H1 (cell line): Measurements from ENCODE around the gene PEAK1. TPM values are rescaled to one million over a fixed set of nuclear protein-coding genes. Genes with fewer than 3 reads are reported as not detected.

Experiments
- CTCF ChIA-PET: fragments of 300-600 bp; sonication (Branson Sonifier 250); formaldehyde crosslinking; loops from one replicate; lab custom pipeline; 2021; ENCODE audit not compliant: partially characterized antibody; lab: Charles Lee
- POLR2A ChIA-PET: fragments of 300-600 bp; sonication (Branson Sonifier 250); formaldehyde crosslinking; loops from one replicate; lab custom pipeline; 2021; ENCODE audit warnings: inconsistent platforms; ENCODE audit not compliant: partially characterized antibody; lab: Charles Lee
- DNase-seq, 2 experiments: peaks; one replicate each; pipeline versions ENCODE4 v3.0.0 to v3.0.0-alpha.2; 2010 to 2022; ENCODE audit warnings: low spot score in 2 of 2, low read depth in 1 of 2, mixed read lengths in 1 of 2
- FAIRE-seq: peaks from 2 replicates; lab custom pipeline; 2011; peaks lifted over from hg19 to GRCh38; lab: Jason Lieb, UNC
- H2AFZ ChIP-seq: 2 replicates; pipeline ENCODE4 v1.8.1; 2012; ENCODE audit warnings: low read length, inconsistent platforms
- H2AK5ac ChIP-seq: 2 replicates; pipeline ENCODE4 v1.6.1; 2013; ENCODE audit warnings: low read depth, low read length
- H2BK120ac ChIP-seq: replicated peaks from 2 replicates; pipeline ENCODE3; 2013; ENCODE audit warnings: low read depth, low read length, inconsistent platforms
- H2BK12ac ChIP-seq: 2 replicates; pipeline ENCODE4 v1.6.1; 2013; ENCODE audit warnings: low read depth, low read length
- H2BK15ac ChIP-seq: 2 replicates; pipeline ENCODE4 v1.6.1; 2013; ENCODE audit warnings: low read length
- H2BK20ac ChIP-seq: 2 replicates; pipeline ENCODE4 v1.6.1; 2013; ENCODE audit warnings: low read length
- H2BK5ac ChIP-seq: 2 replicates; pipeline ENCODE4 v1.6.1; 2013; ENCODE audit warnings: low read depth, low read length
- H3K14ac ChIP-seq: 2 replicates; pipeline ENCODE4 v1.6.1; 2013; ENCODE audit warnings: inconsistent platforms; ENCODE audit not compliant: insufficient read length
- H3K18ac ChIP-seq: 2 replicates; pipeline ENCODE4 v1.6.1; 2013; ENCODE audit warnings: low read length; ENCODE audit errors: extremely low read depth
- H3K23ac ChIP-seq: 2 replicates; pipeline ENCODE4 v1.6.1; 2013; ENCODE audit warnings: inconsistent platforms; ENCODE audit not compliant: insufficient read length
- H3K23me2 ChIP-seq: 2 replicates; pipeline ENCODE4 v1.6.1; 2013; ENCODE audit warnings: low read depth, low read length
- H3K27ac ChIP-seq: 2 replicates; pipeline ENCODE4 v1.6.1; 2011; ENCODE audit warnings: low read depth, low read length, inconsistent platforms
- H3K27me3 ChIP-seq, 4 experiments: replicated peaks in 1 of 4; 1 replicate in 1 of 4; 2 replicates in 3 of 4; pipeline versions ENCODE4 v1.6.1 to v1.8.1; 2011 to 2013; ENCODE audit warnings: low read length in 3 of 4, mild to moderate bottlenecking in 3 of 4, inconsistent platforms in 2 of 4, mixed read lengths in 2 of 4, moderate library complexity in 1 of 4; ENCODE audit not compliant: control insufficient read depth in 3 of 4, insufficient read depth in 3 of 4; ENCODE audit errors: extremely low read depth in 1 of 4
- H3K36me3 ChIP-seq, 4 experiments: 2 replicates each; pipeline versions ENCODE4 v1.6.1 to v1.8.1; 2011 to 2013; ENCODE audit warnings: mild to moderate bottlenecking in 4 of 4, low read length in 3 of 4, moderate library complexity in 2 of 4, control low read depth in 1 of 4, inconsistent platforms in 1 of 4; ENCODE audit not compliant: insufficient read depth in 4 of 4, control insufficient read depth in 2 of 4
- H3K4ac ChIP-seq: replicated peaks from 2 replicates; pipeline ENCODE3; 2013; ENCODE audit warnings: low read length, low read depth, mixed read lengths, inconsistent platforms; ENCODE audit not compliant: insufficient read length
- H3K4me1 ChIP-seq, 4 experiments: replicated peaks in 1 of 4; 1 replicate in 1 of 4; 2 replicates in 3 of 4; pipeline versions ENCODE4 v1.6.1 to v1.8.1; 2011 to 2013; ENCODE audit warnings: low read length in 3 of 4, inconsistent platforms in 2 of 4, mixed read lengths in 1 of 4; ENCODE audit not compliant: insufficient read depth in 4 of 4, control insufficient read depth in 3 of 4
- H3K4me2 ChIP-seq, 2 experiments: 2 replicates each; pipeline versions ENCODE4 v1.6.1 to v1.8.1; 2011 to 2013; ENCODE audit warnings: low read depth in 2 of 2, low read length in 2 of 2, control low read depth in 1 of 2, inconsistent platforms in 1 of 2, mild to moderate bottlenecking in 1 of 2; ENCODE audit not compliant: insufficient read depth in 1 of 2
- H3K4me3 ChIP-seq, 4 experiments: fragments of 200-600, 300-600 bp in 1 of 4; sonication (generic), shearing (Covaris generic), sonication (Bioruptor Twin) in 1 of 4; 2 replicates each; pipeline versions ENCODE4 v1.5.1 to v1.8.1; 2011 to 2016; ENCODE audit warnings: low read length in 4 of 4, low read depth in 3 of 4, control low read depth in 2 of 4, inconsistent platforms in 2 of 4, mild to moderate bottlenecking in 2 of 4, mixed read lengths in 1 of 4, moderate library complexity in 1 of 4; ENCODE audit not compliant: insufficient read depth in 2 of 4; ENCODE audit errors: extremely low read depth in 1 of 4
- H3K56ac ChIP-seq: replicated peaks from 2 replicates; pipeline ENCODE3; 2013; ENCODE audit warnings: low read depth, mild to moderate bottlenecking, mixed read lengths, low read length, inconsistent platforms; ENCODE audit not compliant: insufficient read length
- H3K79me1 ChIP-seq: 2 replicates; pipeline ENCODE4 v1.6.1; 2013; ENCODE audit warnings: low read depth, low read length, control low read depth
- H3K79me2 ChIP-seq, 2 experiments: 2 replicates each; pipeline versions ENCODE4 v1.6.1 to v1.8.1; 2012 to 2013; ENCODE audit warnings: low read length in 2 of 2, mild to moderate bottlenecking in 2 of 2, inconsistent platforms in 1 of 2; ENCODE audit not compliant: insufficient read depth in 2 of 2, control insufficient read depth in 1 of 2
- H3K9ac ChIP-seq, 4 experiments: replicated peaks in 1 of 4; 1 replicate in 1 of 4; 2 replicates in 3 of 4; pipeline versions ENCODE4 v1.6.1 to v1.8.1; 2011 to 2013; ENCODE audit warnings: low read depth in 3 of 4, low read length in 3 of 4, control low read depth in 2 of 4, mild to moderate bottlenecking in 2 of 4, moderate library complexity in 2 of 4, inconsistent platforms in 1 of 4; ENCODE audit errors: extremely low read depth in 1 of 4
- H3K9me3 ChIP-seq, 2 experiments: 2 replicates each; pipeline versions ENCODE4 v1.6.1 to v1.8.1; 2012 to 2013; ENCODE audit warnings: mild to moderate bottlenecking in 2 of 2, moderate library complexity in 2 of 2, control low read depth in 1 of 2, inconsistent platforms in 1 of 2, low read depth in 1 of 2, low read length in 1 of 2, mixed read lengths in 1 of 2; ENCODE audit not compliant: insufficient read depth in 2 of 2
- H4K20me1 ChIP-seq, 2 experiments: replicated peaks in 1 of 2; 2 replicates each; pipeline versions ENCODE3 to v1.8.1; 2011 to 2013; ENCODE audit warnings: inconsistent platforms in 2 of 2, low read length in 2 of 2, mild to moderate bottlenecking in 1 of 2; ENCODE audit not compliant: insufficient read depth in 2 of 2, control insufficient read depth in 1 of 2
- H4K5ac ChIP-seq: 2 replicates; pipeline ENCODE4 v1.6.1; 2013; ENCODE audit warnings: low read length, low read depth, mixed read lengths, inconsistent platforms; ENCODE audit not compliant: insufficient read length
- H4K8ac ChIP-seq: 2 replicates; pipeline ENCODE4 v1.8.0; 2013; ENCODE audit warnings: mild to moderate bottlenecking, moderate library complexity, low read length, inconsistent platforms; ENCODE audit not compliant: insufficient read depth; ENCODE audit errors: extremely low read depth
- H4K91ac ChIP-seq: replicated peaks from 2 replicates; pipeline ENCODE3; 2013; ENCODE audit warnings: low read length, mixed read lengths, inconsistent platforms; ENCODE audit not compliant: insufficient read length
- ATF3 ChIP-seq: IDR thresholded peaks from 2 replicates; pipeline ENCODE4 v1.6.1; 2011; ENCODE audit warnings: low read depth, mild to moderate bottlenecking, low read length; ENCODE audit not compliant: insufficient read depth
- BACH1 ChIP-seq: IDR thresholded peaks from 2 replicates; pipeline ENCODE4 v1.6.1; 2012; ENCODE audit warnings: low read length, improper control_type of control experiment
- CBX5 ChIP-seq: fragments of 300-800, 300-1000 bp; sonication (generic); IDR thresholded peaks from 2 replicates; pipeline ENCODE4 v1.7.1; 2016; ENCODE audit warnings: antibody characterized with exemption, low read length, low read depth
- CTBP2 ChIP-seq: IDR thresholded peaks from 2 replicates; pipeline ENCODE4 v1.7.0; 2011; ENCODE audit warnings: borderline replicate concordance, mild to moderate bottlenecking, moderate library complexity, mixed read lengths, low read length; ENCODE audit not compliant: insufficient read depth, insufficient read length
- GABPA ChIP-seq: IDR thresholded peaks from 2 replicates; pipeline ENCODE4 v1.6.1; 2011; ENCODE audit warnings: mild to moderate bottlenecking, low read length, moderate library complexity, borderline replicate concordance; ENCODE audit not compliant: insufficient read depth
- JUND ChIP-seq: IDR thresholded peaks from 2 replicates; pipeline ENCODE4 v1.6.1; 2011; ENCODE audit warnings: mild to moderate bottlenecking, improper control_type of control experiment, low read length
- KDM5A ChIP-seq: fragments of 200-600 bp; IDR thresholded peaks from 2 replicates; pipeline ENCODE4 v1.7.1; 2012; ENCODE audit warnings: mild to moderate bottlenecking, low read length, inconsistent platforms, mixed read lengths
- POLR2A ChIP-seq, 2 experiments: IDR thresholded peaks; 1 replicate in 1 of 2; 2 replicates in 1 of 2; pipeline ENCODE4 v1.6.1; 2011; ENCODE audit warnings: low read depth in 2 of 2, low read length in 2 of 2, mild to moderate bottlenecking in 2 of 2; ENCODE audit errors: control extremely low read depth in 1 of 2
- RAD21 ChIP-seq, 2 experiments: IDR thresholded peaks in 1 of 2; conservative IDR thresholded peaks in 1 of 2; 2 replicates each; pipeline ENCODE4 v1.6.1; 2011; ENCODE audit warnings: low read depth in 2 of 2, low read length in 2 of 2, improper control_type of control experiment in 1 of 2, inconsistent platforms in 1 of 2, mild to moderate bottlenecking in 1 of 2, moderate library complexity in 1 of 2
- RBBP5 ChIP-seq: IDR thresholded peaks from 2 replicates; pipeline ENCODE4 v1.7.1; 2012; ENCODE audit warnings: low read depth, mild to moderate bottlenecking, inconsistent platforms, low read length, moderate library complexity, borderline replicate concordance
- SIN3A ChIP-seq, 2 experiments: IDR thresholded peaks in 1 of 2; conservative IDR thresholded peaks in 1 of 2; 2 replicates each; pipeline ENCODE4 v1.6.1; 2011 to 2012; ENCODE audit warnings: low read length in 2 of 2, improper control_type of control experiment in 1 of 2, low read depth in 1 of 2, mild to moderate bottlenecking in 1 of 2
- SUZ12 ChIP-seq: fragments of 200-600 bp; sonication (generic); IDR thresholded peaks from 2 replicates; pipeline ENCODE4 v1.6.1; 2012; ENCODE audit warnings: mild to moderate bottlenecking, inconsistent platforms, low read length, moderate library complexity, mixed read lengths
- TCF12 ChIP-seq: IDR thresholded peaks from 2 replicates; pipeline ENCODE4 v1.6.1; 2011; ENCODE audit warnings: low read depth, mild to moderate bottlenecking, low read length
- WGBS, 2 experiments: shearing (Covaris generic) in 1 of 2; methylation state at CpG; one replicate each; pipeline versions ENCODE4 v1.1.6 to v1.1.7; 2013 to 2015; ENCODE audit warnings: low lambda C conversion rate in 2 of 2, mixed read lengths in 2 of 2, inconsistent platforms in 1 of 2, low coverage in 1 of 2, missing lambda C conversion rate in 1 of 2; ENCODE audit not compliant: insufficient replicate concordance in 2 of 2, insufficient coverage in 1 of 2, insufficient read length in 1 of 2; ENCODE audit errors: extremely low coverage in 1 of 2, missing lambda C conversion rate in 1 of 2; 5-methylcytosine and 5-hydroxymethylcytosine counted together
- polyA plus RNA-seq, 7 experiments: library from polyadenylated mRNA; depleted of rRNA in 3 of 7; stranded (reverse) in 5 of 7; unstranded in 2 of 7; fragments of >200 nt in 5 of 7; fragments of 200-250 nt in 2 of 7; gene quantifications; 1 replicate in 5 of 7; 2 replicates in 1 of 7; 4 replicates in 1 of 7; pipeline versions ENCODE4 v1.2.1 to v1.2.3, GENCODE V29; 2011 to 2013; ENCODE audit warnings: missing spikeins in 2 of 7, mixed read lengths in 2 of 7
- total RNA-seq: library from RNA; stranded (reverse); fragmentation: NEBNext Ultra II Directional; extraction: Animal tissue kit (Norgen Biotek cat#: 25700); gene quantifications from 2 replicates; pipeline ENCODE4 v1.2.1, GENCODE V29; 2021

The PEAK1 gene
- total and polyA plus RNA-seq, 2 of the 8 experiments (the other 6 are each of a cell fraction or from before 2014, with no cell fraction given) = 8.8 to 44.8 TPM

- no peak overlapping the region for H3K9ac ChIP-seq
- no peak overlapping the region for H2BK15ac ChIP-seq
- no peak overlapping the region for H2BK5ac ChIP-seq
- no peak overlapping the region for H2BK120ac ChIP-seq
- H4K8ac ChIP-seq = no peak overlapping the region
- peaks cover 0 to 3% (median 0%) of the 10 kb centered on the region in 4 experiments; a peak in 1 of 7 replicates for H3K4me1 ChIP-seq
- no peaks in the 10 kb centered on the region for H3K27me3 ChIP-seq
- no peak overlapping the region for H3K4ac ChIP-seq
- no peak overlapping the region for H3K18ac ChIP-seq
- H3K4me2 ChIP-seq = no peak overlapping the region
- H3K27ac ChIP-seq = no peak overlapping the region
- no peaks in the 10 kb centered on the region for H3K23me2 ChIP-seq
- no peak overlapping the region for H3K23ac ChIP-seq
- H3K4me3 ChIP-seq = no peak overlapping the region
- WGBS, 2 experiments = 90% methylated on average over 3 of the region's 3 CpGs; no CpG with 5 or more reads in 1 of the 2 experiments
- H3K9me3 ChIP-seq = no peaks in the 10 kb centered on the region
- no peak overlapping the region for H4K5ac ChIP-seq
- POLR2A ChIA-PET = interaction anchor here (1.4 to 1.6 kb wide), 2 partner anchors 10 to 404 kb away, joined by 3 to 4 read pairs; no protein-coding TSS in a partner anchor
- H3K56ac ChIP-seq = no peak overlapping the region
- H4K20me1 ChIP-seq = peaks cover 0 to 3% of the 10 kb centered on the region in 2 experiments
- no peak overlapping the region for H2AFZ ChIP-seq
- no peak overlapping the region for H4K91ac ChIP-seq
- H3K14ac ChIP-seq = no peak overlapping the region
- H3K79me2 ChIP-seq = no peaks in the 10 kb centered on the region
- H3K36me3 ChIP-seq = no peaks in the 10 kb centered on the region
- H2BK20ac ChIP-seq = no peak overlapping the region
- DNase-seq = no peak
- H2BK12ac ChIP-seq = peak overlapping the region; percentile 76; the same call in 1 of the 2 replicates
- no peaks in the 10 kb centered on the region for H3K79me1 ChIP-seq
- CTCF ChIA-PET = interaction anchor here (0.7 to 10.3 kb wide), 14 partner anchors 8 to 733 kb away, joined by 3 to 101 read pairs (median 8); no protein-coding TSS in a partner anchor
- H2AK5ac ChIP-seq = no peak overlapping the region
- no peak for FAIRE-seq
- no peak for TF ChIP-seq KDM5A
- TF ChIP-seq SUZ12 = no peak
- no peak for TF ChIP-seq GABPA
- TF ChIP-seq ATF3 = no peak
- TF ChIP-seq SIN3A (conservative IDR thresholded peaks at IDR 0.05 in 1 of 2, IDR thresholded peaks at IDR 0.05 in 1 of 2; ENCODE audit: low read depth in 1 of 2, low read length in 2 of 2) = no peak
- TF ChIP-seq BACH1 = no peak
- TF ChIP-seq RBBP5 = no peak
- TF ChIP-seq CTBP2 = no peak
- no peak for TF ChIP-seq RAD21 (IDR thresholded peaks at IDR 0.05 in 1 of 2, conservative IDR thresholded peaks at IDR 0.05 in 1 of 2; ENCODE audit: low read depth in 2 of 2, low read length in 2 of 2)
- TF ChIP-seq POLR2A (IDR thresholded peaks at IDR 0.05; ENCODE audit: control extremely low read depth in 1 of 2, low read depth in 2 of 2, low read length in 2 of 2) = no peak
- no peak for TF ChIP-seq TCF12
- no peak for TF ChIP-seq CBX5
- no peak for TF ChIP-seq JUND
These were observed 315.7 kb downstream of the PEAK1 start for GRCh38 chr15:77104155-77104554.
